NCI-H748 (cell line): Measurements from ENCODE around the gene LDLRAD3.

Experiments used
- DNase-seq: peaks from one replicate; lab custom pipeline; 2025; ENCODE audit not compliant: unreplicated experiment; lab: John Stamatoyannopoulos, UW

Gene LDLRAD3

GRCh38 chr11:36254713-36255112, 310.9 kb downstream of the LDLRAD3 start:
- DNase-seq = no peak

- DNase-seq = no peak
Observed at GRCh38 chr11:36257351-36257750, 313.5 kb downstream of the LDLRAD3 start.

- DNase-seq = peak; percentile 72
Observed at GRCh38 chr11:36258730-36259360, 315.0 kb downstream of the LDLRAD3 start.

GRCh38 chr11:36261094-36261493, 317.2 kb downstream of the LDLRAD3 start:
- no peak for DNase-seq

- DNase-seq = no peak
Observed at GRCh38 chr11:36264011-36264972, 320.4 kb downstream of the LDLRAD3 start.

- DNase-seq = no peak
Observed at GRCh38 chr11:36264973-36265344, 321.1 kb downstream of the LDLRAD3 start.

- peak; percentile 74 for DNase-seq
Observed at GRCh38 chr11:36265793-36266628, 322.1 kb downstream of the LDLRAD3 start.

- no peak for DNase-seq
Observed at GRCh38 chr11:36266767-36267166, 322.9 kb downstream of the LDLRAD3 start.

- no peak for DNase-seq
Observed at GRCh38 chr11:36268337-36268985, 324.6 kb downstream of the LDLRAD3 start.

GRCh38 chr11:36270701-36271100, 326.8 kb downstream of the LDLRAD3 start:
- no peak for DNase-seq

- no peak for DNase-seq
Observed at GRCh38 chr11:36271794-36272407, 328.0 kb downstream of the LDLRAD3 start.

GRCh38 chr11:36273110-36273509, 329.2 kb downstream of the LDLRAD3 start:
- DNase-seq = peak; percentile 82

GRCh38 chr11:36274414-36274813, 330.6 kb downstream of the LDLRAD3 start:
- DNase-seq = no peak

- no peak for DNase-seq
Observed at GRCh38 chr11:36278531-36279282, 334.8 kb downstream of the LDLRAD3 start.

- DNase-seq = no peak
Observed at GRCh38 chr11:36280531-36280930, 336.7 kb downstream of the LDLRAD3 start.
